ENCODE data around the gene C1QTNF3.
"Not testable (repeated sequence)": the region's sequence is repeated elsewhere in the genome, so short reads cannot be mapped to it uniquely, and the experiment has no call there.

The C1QTNF3 gene

GRCh38 chr5:34076719-34077364, 33.8 kb upstream of the C1QTNF3 start:
- POLR2A ChIA-PET; H3K9me3 ChIP-seq (ENCODE audit: control insufficient read depth, insufficient read depth, low read depth, low read length); H3K27ac ChIP-seq (ENCODE audit: extremely low read depth, low read depth, low read length); H3K4me3 ChIP-seq (ENCODE audit: low read depth, low read length); CTCF ChIA-PET; H3K36me3 ChIP-seq (ENCODE audit: control insufficient read depth in 2 of 2, insufficient read depth in 1 of 2, low read length in 2 of 2); H3K4me1 ChIP-seq (ENCODE audit: control insufficient read depth, insufficient read depth, low read length): not testable (repeated sequence)
- 0 out of 2 replicates have a peak, but pooled peaks have one; percentile 33 for TF ChIP-seq ZEB2 (tag by site-specific recombination; IDR thresholded peaks at IDR 0.05)
- 0 out of 2 replicates have a peak, but pooled peaks have one; percentile 5 for TF ChIP-seq OSR2 (tag by site-specific recombination; IDR thresholded peaks at IDR 0.05)
- 0 out of 2 replicates have a peak, but pooled peaks have one; percentile 21 for TF ChIP-seq BCL11A (tag by site-specific recombination; IDR thresholded peaks at IDR 0.05; ENCODE audit: low read depth)
- TF ChIP-seq ZNF843 (tag by site-specific recombination; IDR thresholded peaks at IDR 0.05), result peak; percentile 28; the same call in 1 of the 2 replicates
- TF ChIP-seq ZNF366 (tag by site-specific recombination; conservative IDR thresholded peaks at IDR 0.05), result peak; percentile 54
- TF ChIP-seq ZNF629 (tag by site-specific recombination; IDR thresholded peaks at IDR 0.05), result peak; percentile 55

GRCh38 chr5:34074472-34074871, 31.5 kb upstream of the C1QTNF3 start:
- CTCF ChIA-PET; H3K9me3 ChIP-seq (ENCODE audit: control insufficient read depth, insufficient read depth, low read depth, low read length); POLR2A ChIA-PET; H3K4me3 ChIP-seq (ENCODE audit: low read depth, low read length); H3K36me3 ChIP-seq (ENCODE audit: control insufficient read depth in 2 of 2, insufficient read depth in 1 of 2, low read length in 2 of 2); H3K27ac ChIP-seq (ENCODE audit: extremely low read depth, low read depth, low read length); H3K4me1 ChIP-seq (ENCODE audit: control insufficient read depth, insufficient read depth, low read length): not testable (repeated sequence)

- CTCF ChIA-PET; H3K27ac ChIP-seq (ENCODE audit: extremely low read depth, low read depth, low read length); H3K36me3 ChIP-seq (ENCODE audit: control insufficient read depth in 2 of 2, insufficient read depth in 1 of 2, low read length in 2 of 2); H3K4me1 ChIP-seq (ENCODE audit: control insufficient read depth, insufficient read depth, low read length); H3K4me3 ChIP-seq (ENCODE audit: low read depth, low read length); POLR2A ChIA-PET; H3K9me3 ChIP-seq (ENCODE audit: control insufficient read depth, insufficient read depth, low read depth, low read length): not testable (repeated sequence)
Measured at GRCh38 chr5:34074071-34074470, 31.1 kb upstream of the C1QTNF3 start.

- H3K4me1 ChIP-seq (ENCODE audit: control insufficient read depth, insufficient read depth, low read length); CTCF ChIA-PET; H3K4me3 ChIP-seq (ENCODE audit: low read depth, low read length); H3K36me3 ChIP-seq (ENCODE audit: control insufficient read depth in 2 of 2, insufficient read depth in 1 of 2, low read length in 2 of 2); H3K27ac ChIP-seq (ENCODE audit: extremely low read depth, low read depth, low read length); POLR2A ChIA-PET; H3K9me3 ChIP-seq (ENCODE audit: control insufficient read depth, insufficient read depth, low read depth, low read length): not testable (repeated sequence)
Measured at GRCh38 chr5:34070626-34071025, 27.6 kb upstream of the C1QTNF3 start.

- H3K27ac ChIP-seq (ENCODE audit: extremely low read depth, low read depth, low read length), result no peak overlapping the region
Measured at GRCh38 chr5:34064656-34065055, 21.6 kb upstream of the C1QTNF3 start.

GRCh38 chr5:34062419-34062818, 19.4 kb upstream of the C1QTNF3 start:
- POLR2A ChIA-PET, result interaction anchor here (0.6 kb wide), 1 partner anchor 302 kb away, joined by 3 read pairs; no protein-coding TSS in a partner anchor
- CTCF ChIA-PET, result no interaction called here
- TF ChIP-seq ZSCAN5A (tag by site-specific recombination; IDR thresholded peaks at IDR 0.05), result no peak
- Histone ChIP-seq H3K4me3 (ENCODE audit: low read depth, low read length) (no peak overlapping the region), H3K27ac (ENCODE audit: extremely low read depth, low read depth, low read length) (no peak overlapping the region), H3K36me3 (ENCODE audit: control insufficient read depth in 2 of 2, insufficient read depth in 1 of 2, low read length in 2 of 2) (no peaks in the 10 kb centered on the region), H3K9me3 (ENCODE audit: control insufficient read depth, insufficient read depth, low read depth, low read length) (no peaks in the 10 kb centered on the region), H3K4me1 (ENCODE audit: control insufficient read depth, insufficient read depth, low read length) (no peaks in the 10 kb centered on the region)

More at GRCh38 chr5:34064656-34065055, 21.6 kb upstream of the C1QTNF3 start:
- Histone ChIP-seq H3K4me3 (ENCODE audit: low read depth, low read length) (no peak overlapping the region), H3K36me3 (ENCODE audit: control insufficient read depth in 2 of 2, insufficient read depth in 1 of 2, low read length in 2 of 2) (no peaks in the 10 kb centered on the region), H3K4me1 (ENCODE audit: control insufficient read depth, insufficient read depth, low read length) (no peaks in the 10 kb centered on the region), H3K9me3 (ENCODE audit: control insufficient read depth, insufficient read depth, low read depth, low read length) (no peaks in the 10 kb centered on the region)
- CTCF ChIA-PET, result no interaction called here
- POLR2A ChIA-PET, result interaction anchor here (1.3 kb wide), 1 partner anchor 56 kb away, joined by 3 read pairs; the partner anchor contains the start of gene AMACR
- TF ChIP-seq ZNF10 (tag by site-specific recombination; IDR thresholded peaks at IDR 0.05) (peak; percentile 74), ZNF639 (tag by site-specific recombination; IDR thresholded peaks at IDR 0.05) (no peak)
